Mammary epithelial cell (primary cell): ENCODE measurements around the gene MSANTD1.

Experiments used
- EZH2 ChIP-seq: IDR thresholded peaks from 2 replicates; pipeline ENCODE4 v1.6.1; 2012; ENCODE audit warnings: low read length, inconsistent platforms, borderline replicate concordance
- TF ChIP-seq, protein P1 (sequence below), 2 donors: IDR thresholded peaks in 1 of 2; conservative IDR thresholded peaks in 1 of 2; 2 replicates each; pipeline ENCODE4 v1.5.1; 2011 to 2012; ENCODE audit warnings: inconsistent platforms in 2 of 2, low read length in 2 of 2, mild to moderate bottlenecking in 2 of 2, control low read depth in 1 of 2, low read depth in 1 of 2; ENCODE audit not compliant: insufficient read depth in 1 of 2; ENCODE audit errors: extremely low read depth in 1 of 2

DNA sequence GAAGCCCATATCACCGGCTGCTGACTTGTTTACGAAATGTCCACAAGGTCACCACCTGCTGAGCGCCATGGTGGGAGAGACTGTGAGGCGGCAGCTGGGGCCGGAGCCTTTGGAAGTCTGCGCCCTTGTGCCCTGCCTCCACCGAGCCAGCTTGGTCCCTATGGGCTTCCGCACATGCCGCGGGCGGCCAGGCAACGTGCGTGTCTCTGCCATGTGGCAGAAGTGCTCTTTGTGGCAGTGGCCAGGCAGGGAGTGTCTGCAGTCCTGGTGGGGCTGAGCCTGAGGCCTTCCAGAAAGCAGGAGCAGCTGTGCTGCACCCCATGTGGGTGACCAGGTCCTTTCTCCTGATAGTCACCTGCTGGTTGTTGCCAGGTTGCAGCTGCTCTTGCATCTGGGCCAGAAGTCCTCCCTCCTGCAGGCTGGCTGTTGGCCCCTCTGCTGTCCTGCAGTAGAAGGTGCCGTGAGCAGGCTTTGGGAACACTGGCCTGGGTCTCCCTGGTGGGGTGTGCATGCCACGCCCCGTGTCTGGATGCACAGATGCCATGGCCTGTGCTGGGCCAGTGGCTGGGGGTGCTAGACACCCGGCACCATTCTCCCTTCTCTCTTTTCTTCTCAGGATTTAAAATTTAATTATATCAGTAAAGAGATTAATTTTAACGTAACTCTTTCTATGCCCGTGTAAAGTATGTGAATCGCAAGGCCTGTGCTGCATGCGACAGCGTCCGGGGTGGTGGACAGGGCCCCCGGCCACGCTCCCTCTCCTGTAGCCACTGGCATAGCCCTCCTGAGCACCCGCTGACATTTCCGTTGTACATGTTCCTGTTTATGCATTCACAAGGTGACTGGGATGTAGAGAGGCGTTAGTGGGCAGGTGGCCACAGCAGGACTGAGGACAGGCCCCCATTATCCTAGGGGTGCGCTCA is 8.7 kb upstream of the MSANTD1 start:
- TF ChIP-seq, protein P1, sequence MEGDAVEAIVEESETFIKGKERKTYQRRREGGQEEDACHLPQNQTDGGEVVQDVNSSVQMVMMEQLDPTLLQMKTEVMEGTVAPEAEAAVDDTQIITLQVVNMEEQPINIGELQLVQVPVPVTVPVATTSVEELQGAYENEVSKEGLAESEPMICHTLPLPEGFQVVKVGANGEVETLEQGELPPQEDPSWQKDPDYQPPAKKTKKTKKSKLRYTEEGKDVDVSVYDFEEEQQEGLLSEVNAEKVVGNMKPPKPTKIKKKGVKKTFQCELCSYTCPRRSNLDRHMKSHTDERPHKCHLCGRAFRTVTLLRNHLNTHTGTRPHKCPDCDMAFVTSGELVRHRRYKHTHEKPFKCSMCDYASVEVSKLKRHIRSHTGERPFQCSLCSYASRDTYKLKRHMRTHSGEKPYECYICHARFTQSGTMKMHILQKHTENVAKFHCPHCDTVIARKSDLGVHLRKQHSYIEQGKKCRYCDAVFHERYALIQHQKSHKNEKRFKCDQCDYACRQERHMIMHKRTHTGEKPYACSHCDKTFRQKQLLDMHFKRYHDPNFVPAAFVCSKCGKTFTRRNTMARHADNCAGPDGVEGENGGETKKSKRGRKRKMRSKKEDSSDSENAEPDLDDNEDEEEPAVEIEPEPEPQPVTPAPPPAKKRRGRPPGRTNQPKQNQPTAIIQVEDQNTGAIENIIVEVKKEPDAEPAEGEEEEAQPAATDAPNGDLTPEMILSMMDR (conservative IDR thresholded peaks at IDR 0.05 in 1 of 2, IDR thresholded peaks at IDR 0.05 in 1 of 2; ENCODE audit: extremely low read depth in 1 of 2, insufficient read depth in 1 of 2, low read depth in 1 of 2, low read length in 2 of 2): no peak
- no peak for TF ChIP-seq EZH2
